GM19397 (cell line): Measurements from ENCODE around the gene IRAK2.
"Not testable (repeated sequence)": the region's sequence is repeated elsewhere in the genome, so short reads cannot be mapped to it uniquely, and the experiment has no call there.

Source experiments
- ATAC-seq: cut with Tn5 transposase; IDR thresholded peaks from one replicate; pipeline ENCODE4 v1.9.1; 2021; ENCODE audit warnings: mild to moderate bottlenecking, moderate library complexity; ENCODE audit not compliant: unreplicated experiment

Gene IRAK2

DNA sequence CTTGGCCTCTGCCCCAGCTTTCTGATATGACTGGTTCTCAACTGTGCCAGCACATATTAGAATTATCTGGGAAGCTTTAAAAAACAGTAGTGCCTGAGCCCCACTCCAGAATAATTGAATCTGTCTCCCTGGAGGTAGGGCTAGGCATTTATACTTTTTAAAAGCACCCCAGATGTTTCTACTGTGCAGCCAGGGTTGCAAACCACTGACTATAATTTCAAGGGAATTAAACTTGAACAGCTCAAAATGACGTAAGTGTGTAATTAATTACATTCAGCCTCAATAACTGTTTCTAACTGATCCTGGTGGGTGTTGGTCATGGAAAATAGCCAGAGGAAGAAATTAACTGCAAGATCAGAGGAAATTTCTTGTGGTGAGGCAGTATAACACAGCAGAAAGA, 4.4 kb upstream of the IRAK2 start:
- ATAC-seq, result no peak

DNA sequence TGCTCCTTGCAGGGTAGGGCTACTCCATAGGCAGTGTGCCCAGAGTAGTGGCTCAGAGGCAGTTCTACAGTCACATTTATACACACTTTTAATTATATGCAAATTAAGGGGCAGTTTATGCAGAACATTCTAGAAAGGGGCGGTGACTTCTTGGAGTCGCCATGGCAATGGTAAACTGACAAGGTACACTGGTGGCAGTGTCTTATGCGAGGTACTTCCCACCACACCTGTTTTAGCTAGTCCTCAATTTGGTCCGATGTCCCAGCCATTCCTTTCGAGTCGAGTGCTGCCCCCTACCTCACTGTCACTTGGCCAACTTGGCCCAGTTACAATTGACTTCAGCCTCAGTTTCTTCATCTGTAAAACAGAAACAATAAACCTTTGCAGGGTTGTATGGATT, 3.8 kb upstream of the IRAK2 start:
- ATAC-seq, result no peak

GRCh38 chr3:10162185-10162584, 2.5 kb upstream of the IRAK2 start:
- no peak for ATAC-seq

DNA sequence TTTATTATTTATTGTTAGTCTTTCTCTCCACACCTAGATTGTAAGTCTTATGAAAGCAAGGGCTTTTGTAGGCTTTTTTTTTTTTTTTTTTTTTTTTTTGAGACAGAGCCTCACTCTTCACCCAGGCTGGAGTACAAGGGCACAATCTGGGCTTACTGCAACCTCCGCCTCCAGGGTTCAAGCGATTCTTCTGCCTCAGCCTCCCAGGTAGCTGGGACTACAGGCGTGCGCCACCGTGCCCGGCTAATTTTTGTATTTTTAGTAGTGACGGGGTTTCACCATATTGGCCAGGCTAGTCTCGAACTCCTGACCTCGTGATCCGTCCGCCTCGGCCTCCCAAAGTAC, 546 bp upstream of the IRAK2 start:
- not testable (repeated sequence) for ATAC-seq

DNA sequence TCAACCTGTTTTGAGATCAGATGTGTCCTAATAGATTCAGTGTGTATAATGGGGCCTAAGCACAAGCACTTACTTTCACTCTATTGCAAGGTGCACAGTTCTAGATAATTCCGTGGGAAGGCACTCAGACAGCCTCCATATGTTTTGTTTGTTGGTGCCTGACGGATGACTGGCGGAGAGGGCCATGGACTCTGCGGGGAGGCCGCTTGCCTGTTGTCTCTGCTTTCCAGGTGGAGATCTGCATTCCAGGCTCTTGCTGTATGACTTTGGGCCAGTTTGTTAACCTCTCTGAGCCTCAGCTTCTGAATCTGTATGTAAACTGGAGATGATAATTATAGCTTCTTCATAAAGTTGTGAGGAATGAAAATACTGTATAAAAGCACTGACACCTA, 1.5 kb downstream of the IRAK2 start:
- no peak for ATAC-seq

DNA sequence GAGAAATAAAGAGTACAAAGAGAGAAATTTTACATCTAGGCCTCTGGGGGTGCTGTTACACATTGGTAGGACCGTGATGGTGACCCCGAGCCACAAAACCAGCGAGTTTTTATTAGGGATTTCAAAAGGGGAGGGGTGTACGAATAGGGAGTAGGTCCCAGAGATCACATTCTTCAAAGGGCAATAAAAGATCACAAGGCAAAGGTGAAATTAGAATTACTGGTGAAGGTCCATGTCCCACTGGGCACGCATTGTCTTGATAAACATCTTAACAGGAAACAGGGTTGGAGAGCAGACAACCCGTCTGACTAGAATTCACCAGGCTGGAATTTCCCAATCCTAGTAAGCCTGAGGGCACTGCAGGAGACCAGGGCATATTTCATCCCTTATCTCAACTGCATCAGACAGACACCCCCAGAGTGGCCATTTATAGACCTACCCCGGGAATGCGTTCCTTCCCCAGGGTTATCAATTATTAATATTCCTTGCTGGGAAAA, 4.3 kb downstream of the IRAK2 start:
- ATAC-seq, result no peak

- ATAC-seq, result no peak
Observed at GRCh38 chr3:10170915-10171478, 6.3 kb downstream of the IRAK2 start.

DNA sequence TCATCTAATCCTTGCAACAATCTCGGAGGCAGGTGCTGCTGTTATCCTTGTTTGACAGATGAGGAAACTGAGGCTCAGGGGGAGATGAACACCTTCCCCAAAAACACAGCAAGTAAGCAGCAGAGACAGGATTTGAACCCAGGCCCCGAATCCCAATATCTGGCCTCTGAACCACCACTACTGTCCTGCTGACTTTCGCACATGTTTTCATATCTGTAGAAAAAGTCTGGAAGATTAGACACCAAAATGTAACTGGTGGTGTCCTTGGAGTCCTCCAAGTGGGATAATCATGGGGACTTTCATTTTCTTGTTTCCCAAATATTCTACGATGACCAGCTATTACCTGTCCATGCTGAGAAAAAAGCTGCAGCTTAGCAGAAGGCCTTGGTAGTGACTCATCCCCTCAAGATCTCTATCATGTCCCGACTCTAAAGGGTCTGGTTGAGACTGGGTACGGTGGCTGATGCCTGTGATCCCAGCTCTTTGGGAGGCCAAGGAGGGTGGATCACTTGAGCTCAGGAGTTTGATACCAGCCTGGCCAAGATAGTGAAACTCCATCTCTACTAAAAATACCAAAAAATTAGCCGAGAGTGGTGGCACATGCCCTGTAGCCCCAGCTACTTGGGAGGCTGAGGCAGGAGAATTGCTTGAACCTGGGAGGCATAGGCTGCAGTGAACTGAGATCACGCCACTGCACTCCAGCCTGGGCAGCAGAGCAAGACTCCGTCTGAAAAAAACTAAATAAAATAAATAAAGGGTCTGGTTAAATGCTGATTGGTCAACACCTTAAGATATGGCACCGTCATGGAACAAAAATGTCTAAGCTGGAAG, 8.6 kb downstream of the IRAK2 start:
- no peak for ATAC-seq

- no peak for ATAC-seq
Observed at GRCh38 chr3:10173926-10174435, 9.3 kb downstream of the IRAK2 start.

GRCh38 chr3:10175334-10175733, 10.6 kb downstream of the IRAK2 start:
- ATAC-seq, result not testable (repeated sequence)

GRCh38 chr3:10176150-10176549, 11.4 kb downstream of the IRAK2 start:
- ATAC-seq, result not testable (repeated sequence)

GRCh38 chr3:10177737-10178136, 13.0 kb downstream of the IRAK2 start:
- ATAC-seq, result no peak

DNA sequence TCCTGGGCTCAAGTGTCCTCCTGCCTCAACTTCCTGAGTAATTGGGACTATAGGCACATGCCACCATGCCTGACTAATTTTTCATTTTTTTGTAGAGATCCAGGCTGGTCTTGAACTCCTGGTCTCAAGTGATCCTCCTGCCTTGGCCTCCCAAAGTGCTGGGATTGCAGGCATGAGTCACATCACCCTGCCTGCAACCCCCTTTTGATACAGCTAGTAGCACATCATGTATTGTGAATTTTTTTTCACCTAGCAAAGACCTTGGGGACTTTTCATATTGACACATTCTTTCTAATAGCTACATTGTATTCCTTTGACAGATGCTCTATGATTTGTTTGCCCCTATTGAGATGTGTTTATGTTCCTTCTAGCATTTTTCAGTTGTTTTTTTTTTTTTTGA, 14.2 kb downstream of the IRAK2 start:
- no peak for ATAC-seq

DNA sequence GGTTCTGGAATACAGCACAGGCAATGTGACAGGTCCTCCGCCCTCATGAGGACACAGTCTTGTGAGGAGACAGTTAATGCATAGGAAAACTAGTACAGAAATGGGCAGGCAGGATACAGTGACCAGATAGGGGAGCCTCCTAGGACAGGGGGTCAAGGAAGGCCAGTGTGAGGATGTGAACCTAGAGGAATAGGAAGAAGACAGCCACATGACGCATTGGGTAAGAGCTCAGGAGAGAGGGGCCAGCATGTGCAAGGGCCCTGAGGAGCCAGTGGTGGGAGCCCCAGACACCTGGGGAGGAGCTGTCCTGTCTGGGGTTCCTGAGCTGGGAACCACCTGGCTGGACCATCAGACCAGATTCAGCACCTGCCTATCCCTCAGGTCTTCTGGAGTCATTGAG, 15.6 kb downstream of the IRAK2 start:
- no peak for ATAC-seq

DNA sequence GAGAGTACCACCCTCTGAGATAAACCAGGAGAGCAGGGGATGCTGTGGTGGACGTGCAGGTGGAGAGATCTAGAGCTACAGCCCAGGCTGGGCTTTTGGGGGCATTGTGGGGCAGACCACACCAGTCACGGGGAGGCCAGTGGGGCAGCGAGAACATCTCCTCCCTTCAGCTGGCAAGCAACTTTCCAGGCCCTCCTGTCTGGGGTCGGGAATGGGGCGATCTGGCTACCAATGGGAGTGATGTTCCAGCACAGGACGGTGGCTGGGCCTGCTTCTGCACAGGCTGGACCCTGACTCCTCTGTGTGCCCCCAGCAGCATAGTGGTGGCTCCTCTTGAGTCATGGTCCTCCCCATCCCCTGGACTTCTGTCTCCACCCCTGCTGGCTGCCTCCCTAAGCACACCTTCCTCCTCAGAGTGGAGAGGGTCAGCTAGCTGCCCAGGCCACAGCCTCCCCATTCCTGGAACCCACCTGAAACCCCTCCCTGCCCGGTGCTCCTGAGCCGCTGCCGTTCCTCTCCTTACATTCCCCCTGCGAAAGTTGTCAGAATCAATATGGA, 16.1 kb downstream of the IRAK2 start:
- no peak for ATAC-seq

GRCh38 chr3:10182950-10183349, 18.2 kb downstream of the IRAK2 start:
- ATAC-seq, result no peak

DNA sequence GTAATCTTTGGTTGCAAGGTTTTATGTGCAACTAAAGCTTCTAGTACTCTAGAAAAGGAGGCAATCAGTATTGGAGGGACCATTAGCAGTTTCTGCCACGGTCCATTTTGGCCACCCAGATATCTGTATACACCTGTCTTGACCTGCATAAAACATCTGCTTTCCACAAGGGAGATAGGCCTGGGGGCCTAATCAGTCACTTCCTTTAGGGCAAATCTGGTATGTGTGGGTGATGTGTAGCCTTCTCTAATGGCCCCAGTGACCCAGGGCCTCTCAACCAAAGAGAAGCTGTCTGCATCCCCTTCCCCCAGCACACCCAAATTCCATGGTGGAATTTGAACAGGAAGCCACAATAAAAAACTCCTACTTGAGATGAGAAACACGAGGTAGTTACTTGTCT, 19.5 kb downstream of the IRAK2 start:
- ATAC-seq, result no peak

- no peak for ATAC-seq
Observed at GRCh38 chr3:10185804-10186762, 21.4 kb downstream of the IRAK2 start.

DNA sequence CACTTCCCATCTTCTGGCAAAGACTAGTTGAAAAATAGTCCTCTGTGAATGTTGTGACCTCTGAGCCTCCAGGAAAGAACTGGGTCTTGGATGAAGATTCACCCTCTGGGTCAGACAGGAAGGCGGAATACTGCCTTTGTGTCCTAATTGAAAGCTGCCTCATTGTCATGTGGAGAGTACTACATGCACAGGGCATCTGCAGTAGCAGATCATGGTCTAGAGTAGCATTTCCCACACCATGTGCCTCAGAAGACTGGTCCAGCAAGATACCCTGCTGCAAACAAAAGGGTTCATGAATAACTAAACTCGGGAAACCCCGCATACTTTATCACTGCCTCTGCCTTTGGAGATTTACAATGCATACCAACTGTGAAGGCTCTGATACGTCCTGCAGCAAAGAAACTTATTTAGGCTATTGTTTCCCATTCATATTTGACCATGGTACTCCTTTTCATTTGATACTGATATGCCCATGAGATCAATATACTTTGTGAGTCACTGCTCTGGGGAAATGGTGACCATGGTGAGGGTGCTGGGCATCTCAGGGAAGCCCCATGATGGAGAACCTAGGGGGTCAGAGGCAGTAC, 22.7 kb downstream of the IRAK2 start:
- ATAC-seq, result no peak

DNA sequence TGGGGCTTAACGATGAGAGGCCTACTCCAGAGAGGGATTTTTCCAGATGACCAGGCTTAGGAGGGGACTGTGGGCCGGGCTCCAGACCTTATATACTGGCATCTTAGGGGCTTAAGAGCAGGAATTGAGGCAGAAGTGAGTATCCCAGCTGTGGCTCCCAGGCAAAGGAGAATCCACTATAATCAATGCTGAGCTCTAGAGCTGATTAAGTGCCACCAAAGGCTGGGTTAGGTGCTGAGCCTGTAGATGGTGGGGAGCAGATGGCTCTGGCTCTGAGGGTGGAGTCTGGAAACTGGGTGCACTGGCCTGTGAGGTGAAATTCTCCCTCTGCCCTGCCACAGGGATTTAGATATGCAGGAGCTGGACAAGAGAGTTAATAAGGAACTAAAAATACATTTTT, 23.2 kb downstream of the IRAK2 start:
- ATAC-seq, result no peak
